Measurements from ENCODE around the gene SEMA5A. TPM values are rescaled to one million over a fixed set of nuclear protein-coding genes. Genes with fewer than 3 reads are reported as not detected.

The SEMA5A gene
- total RNA-seq, 4 donors from 2014 or later: 2.4 to 129 (median 10.0) TPM

GRCh38 chr5:9454012-9454481, 91.8 kb downstream of the SEMA5A start:
- no peak overlapping the region for H3K4me3 ChIP-seq
- intact Hi-C loops (cut with DNase I; ENCODE audit: low total_unique reads): no loop called here
- H3K9me3 ChIP-seq: no peaks in the 10 kb centered on the region
- H3K27ac ChIP-seq: peak overlapping the region in 1 of 2 donors; percentile 46
- no peaks in the 10 kb centered on the region for H3K4me1 ChIP-seq
- H3K27me3 ChIP-seq: no peaks in the 10 kb centered on the region
- TF ChIP-seq POLR2A (IDR thresholded peaks at IDR 0.05) (no peak), CTCF (IDR thresholded peaks at IDR 0.05) (no peak)
- no peak for DNase-seq
- no peaks in the 10 kb centered on the region for H3K36me3 ChIP-seq

GRCh38 chr5:9453480-9454011, 92.3 kb downstream of the SEMA5A start:
- no peak for DNase-seq
- H3K36me3 ChIP-seq: no peaks in the 10 kb centered on the region
- H3K4me1 ChIP-seq: no peaks in the 10 kb centered on the region
- intact Hi-C loops (cut with DNase I; ENCODE audit: low total_unique reads): no loop called here
- H3K27me3 ChIP-seq: no peaks in the 10 kb centered on the region
- H3K4me3 ChIP-seq: no peak overlapping the region
- no peak for TF ChIP-seq CTCF (IDR thresholded peaks at IDR 0.05)
- no peak for TF ChIP-seq POLR2A (IDR thresholded peaks at IDR 0.05)
- H3K9me3 ChIP-seq: no peaks in the 10 kb centered on the region
- H3K27ac ChIP-seq: no peak overlapping the region

- H3K9me3 ChIP-seq: no peaks in the 10 kb centered on the region
- H3K4me1 ChIP-seq: no peaks in the 10 kb centered on the region
- no peak for DNase-seq
- no peak overlapping the region for H3K27ac ChIP-seq
- no peaks in the 10 kb centered on the region for H3K36me3 ChIP-seq
- H3K27me3 ChIP-seq: no peaks in the 10 kb centered on the region
- TF ChIP-seq POLR2A (IDR thresholded peaks at IDR 0.05): no peak
- no peak for TF ChIP-seq CTCF (IDR thresholded peaks at IDR 0.05)
- H3K4me3 ChIP-seq: no peak overlapping the region
- intact Hi-C loops (cut with DNase I; ENCODE audit: low total_unique reads): no loop called here
Observed at GRCh38 chr5:9452181-9452580, 93.7 kb downstream of the SEMA5A start.

- no peak for DNase-seq
- TF ChIP-seq POLR2A (IDR thresholded peaks at IDR 0.05) (no peak), CTCF (IDR thresholded peaks at IDR 0.05) (no peak)
- Histone ChIP-seq H3K4me1 (no peaks in the 10 kb centered on the region), H3K9me3 (no peaks in the 10 kb centered on the region), H3K36me3 (no peaks in the 10 kb centered on the region), H3K27ac (no peak overlapping the region), H3K4me3 (no peak overlapping the region), H3K27me3 (no peaks in the 10 kb centered on the region)
- intact Hi-C loops (cut with DNase I; ENCODE audit: low total_unique reads): no loop called here
Observed at GRCh38 chr5:9451037-9451436, 94.8 kb downstream of the SEMA5A start.

GRCh38 chr5:9447691-9448090, 98.2 kb downstream of the SEMA5A start:
- TF ChIP-seq CTCF (IDR thresholded peaks at IDR 0.05) (no peak), POLR2A (IDR thresholded peaks at IDR 0.05) (no peak)
- H3K4me1 ChIP-seq: no peaks in the 10 kb centered on the region
- H3K9me3 ChIP-seq: no peaks in the 10 kb centered on the region
- H3K4me3 ChIP-seq: no peak overlapping the region
- H3K27ac ChIP-seq: no peak overlapping the region
- no peaks in the 10 kb centered on the region for H3K36me3 ChIP-seq
- no peaks in the 10 kb centered on the region for H3K27me3 ChIP-seq
- DNase-seq: no peak
- intact Hi-C loops (cut with DNase I; ENCODE audit: low total_unique reads): no loop called here

Measured in uterus (tissue), 4 donors.